Ishikawa (cell line): ENCODE results near the gene TIMM44.

ENCODE experiments used
- CEBPB ChIP-seq: IDR thresholded peaks from 2 replicates; pipeline ENCODE4 v1.6.1; 2012
- CREB1 ChIP-seq: IDR thresholded peaks from 2 replicates; pipeline ENCODE4 v1.6.1; 2012; ENCODE audit warnings: low read depth
- EGR1 ChIP-seq: IDR thresholded peaks from 2 replicates; pipeline ENCODE4 v1.6.1; 2012
- EP300 ChIP-seq: IDR thresholded peaks from 2 replicates; pipeline ENCODE4 v1.6.1; 2012; ENCODE audit warnings: borderline replicate concordance
- FOXM1 ChIP-seq: IDR thresholded peaks from 2 replicates; pipeline ENCODE4 v1.6.1; 2012; ENCODE audit warnings: low read depth, borderline replicate concordance
- MAX ChIP-seq: IDR thresholded peaks from 2 replicates; pipeline ENCODE4 v1.6.1; 2012
- TAF1 ChIP-seq: IDR thresholded peaks from 2 replicates; pipeline ENCODE4 v1.6.1; 2012; ENCODE audit warnings: low read depth, mild to moderate bottlenecking
- TCF12 ChIP-seq: IDR thresholded peaks from 2 replicates; pipeline ENCODE4 v1.6.1; 2012; ENCODE audit warnings: low read depth
- USF1 ChIP-seq: IDR thresholded peaks from 2 replicates; pipeline ENCODE4 v1.6.1; 2012
- YY1 ChIP-seq: IDR thresholded peaks from 2 replicates; pipeline ENCODE4 v1.6.1; 2012; ENCODE audit warnings: low read depth
- ZBTB7A ChIP-seq: IDR thresholded peaks from 2 replicates; pipeline ENCODE4 v1.6.1; 2012; ENCODE audit warnings: low read depth
- TF ChIP-seq, protein P1 (sequence below): IDR thresholded peaks from 2 replicates; pipeline ENCODE4 v1.6.1; 2012; ENCODE audit warnings: low read depth, mild to moderate bottlenecking

- TF ChIP-seq MAX = no peak
- TF ChIP-seq CEBPB = no peak
- no peak for TF ChIP-seq EP300
- TF ChIP-seq ZBTB7A = no peak
- TF ChIP-seq TCF12 = no peak
- TF ChIP-seq, protein P1, sequence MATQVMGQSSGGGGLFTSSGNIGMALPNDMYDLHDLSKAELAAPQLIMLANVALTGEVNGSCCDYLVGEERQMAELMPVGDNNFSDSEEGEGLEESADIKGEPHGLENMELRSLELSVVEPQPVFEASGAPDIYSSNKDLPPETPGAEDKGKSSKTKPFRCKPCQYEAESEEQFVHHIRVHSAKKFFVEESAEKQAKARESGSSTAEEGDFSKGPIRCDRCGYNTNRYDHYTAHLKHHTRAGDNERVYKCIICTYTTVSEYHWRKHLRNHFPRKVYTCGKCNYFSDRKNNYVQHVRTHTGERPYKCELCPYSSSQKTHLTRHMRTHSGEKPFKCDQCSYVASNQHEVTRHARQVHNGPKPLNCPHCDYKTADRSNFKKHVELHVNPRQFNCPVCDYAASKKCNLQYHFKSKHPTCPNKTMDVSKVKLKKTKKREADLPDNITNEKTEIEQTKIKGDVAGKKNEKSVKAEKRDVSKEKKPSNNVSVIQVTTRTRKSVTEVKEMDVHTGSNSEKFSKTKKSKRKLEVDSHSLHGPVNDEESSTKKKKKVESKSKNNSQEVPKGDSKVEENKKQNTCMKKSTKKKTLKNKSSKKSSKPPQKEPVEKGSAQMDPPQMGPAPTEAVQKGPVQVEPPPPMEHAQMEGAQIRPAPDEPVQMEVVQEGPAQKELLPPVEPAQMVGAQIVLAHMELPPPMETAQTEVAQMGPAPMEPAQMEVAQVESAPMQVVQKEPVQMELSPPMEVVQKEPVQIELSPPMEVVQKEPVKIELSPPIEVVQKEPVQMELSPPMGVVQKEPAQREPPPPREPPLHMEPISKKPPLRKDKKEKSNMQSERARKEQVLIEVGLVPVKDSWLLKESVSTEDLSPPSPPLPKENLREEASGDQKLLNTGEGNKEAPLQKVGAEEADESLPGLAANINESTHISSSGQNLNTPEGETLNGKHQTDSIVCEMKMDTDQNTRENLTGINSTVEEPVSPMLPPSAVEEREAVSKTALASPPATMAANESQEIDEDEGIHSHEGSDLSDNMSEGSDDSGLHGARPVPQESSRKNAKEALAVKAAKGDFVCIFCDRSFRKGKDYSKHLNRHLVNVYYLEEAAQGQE = no peak
- no peak for TF ChIP-seq EGR1
- TF ChIP-seq YY1 = no peak
- no peak for TF ChIP-seq FOXM1
- no peak for TF ChIP-seq USF1
- no peak for TF ChIP-seq CREB1
- TF ChIP-seq TAF1 = no peak
Observed at GRCh38 chr19:7879111-7879807, 64.2 kb downstream of the TIMM44 start.
